Thoracic aorta (tissue), 2 donors: ENCODE data around the gene IDI1. TPM values are rescaled to one million over a fixed set of nuclear protein-coding genes. Genes with fewer than 3 reads are reported as not detected.
"Not testable (repeated sequence)": the region's sequence is repeated elsewhere in the genome, so short reads cannot be mapped to it uniquely, and the experiment has no call there.

ENCODE experiments used
- ATAC-seq: fragments of 150-250 bp; one replicate; pipeline ENCODE4 v1.8.0; 2017; ENCODE audit warnings: low read depth; ENCODE audit not compliant: insufficient number of reproducible peaks, low FRiP score
- DNase-seq: peaks from one replicate; pipeline ENCODE4 v3.0.0-alpha.2; 2020; ENCODE audit warnings: low spot score
- H3K27ac ChIP-seq, 2 donors: fragments of 200-600 bp; sonication (generic); 1 replicate in 1 of 2; 2 replicates in 1 of 2; pipeline ENCODE4 v1.5.1; 2016; ENCODE audit warnings: mild to moderate bottlenecking in 2 of 2, moderate library complexity in 2 of 2
- H3K27me3 ChIP-seq: fragments of 200-600 bp; sonication (generic); replicated peaks from 2 replicates; pipeline ENCODE4 v1.6.0; 2016; ENCODE audit warnings: mild to moderate bottlenecking; ENCODE audit not compliant: insufficient read depth
- H3K36me3 ChIP-seq: fragments of 200-600 bp; sonication (generic); one replicate; pipeline ENCODE4 v1.5.1; 2016
- H3K4me1 ChIP-seq, 2 donors: fragments of 200-600 bp; sonication (generic); 1 replicate in 1 of 2; 2 replicates in 1 of 2; pipeline versions ENCODE4 v1.5.1 to v1.6.0; 2016; ENCODE audit warnings: low read depth in 2 of 2, mild to moderate bottlenecking in 1 of 2; ENCODE audit not compliant: control insufficient read depth in 1 of 2
- H3K4me3 ChIP-seq: fragments of 200-600 bp; sonication (generic); 2 replicates; pipeline ENCODE4 v1.5.1; 2016; ENCODE audit warnings: mild to moderate bottlenecking
- H3K9me3 ChIP-seq: fragments of 200-600 bp; sonication (generic); 2 replicates; pipeline ENCODE4 v1.5.1; 2016
- CTCF ChIP-seq: fragments of 200-600 bp; sonication (generic); IDR thresholded peaks from one replicate; pipeline ENCODE4 v1.5.1; 2019; ENCODE audit warnings: antibody characterized with exemption
- total RNA-seq, 2 donors: library from RNA; depleted of rRNA; stranded (reverse); fragments of >200 nt; gene quantifications; one replicate each; pipeline versions ENCODE4 v1.1.0 to v1.2.3, GENCODE V29; 2016

IDI1 gene
- total RNA-seq, 2 donors from 2014 or later = 19.2 to 26.7 TPM

DNA sequence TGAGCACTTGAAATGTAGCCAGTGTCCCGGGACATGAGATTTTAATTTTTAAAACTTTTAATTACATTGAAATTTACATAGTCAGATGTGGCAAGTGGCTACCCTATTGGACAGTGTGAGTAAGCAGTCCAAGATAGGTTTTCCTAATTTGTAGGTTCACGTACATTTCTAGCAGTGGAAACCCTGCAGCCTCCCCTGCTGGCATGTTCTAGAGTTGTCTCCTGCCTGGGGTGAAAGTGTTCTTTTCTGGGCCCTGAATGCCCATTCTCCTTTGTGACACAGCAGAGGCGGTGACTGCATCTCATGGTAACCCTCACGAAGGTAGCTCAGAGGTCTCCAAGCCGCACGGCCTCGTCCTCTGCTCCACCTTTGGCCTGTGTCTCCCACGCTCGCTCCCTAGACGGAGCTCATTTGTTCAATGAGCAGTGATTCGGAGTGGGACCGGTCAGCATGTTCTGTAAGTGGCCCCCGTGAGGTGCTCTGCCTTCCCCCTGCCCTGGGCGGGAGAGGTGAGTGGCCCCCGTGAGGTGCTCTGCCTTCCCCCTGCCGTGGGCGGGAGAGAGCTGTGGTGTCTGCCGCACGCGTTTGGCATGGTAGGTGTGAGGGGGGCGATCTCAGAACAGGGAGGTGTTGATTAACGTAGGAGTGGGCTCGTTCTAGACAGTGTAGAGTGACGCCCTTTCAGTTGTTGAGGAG lies 25.3 kb upstream of the IDI1 start:
- Histone ChIP-seq H3K4me1 (no peaks in the 10 kb centered on the region), H3K27ac (no peak overlapping the region), H3K9me3 (no peaks in the 10 kb centered on the region), H3K4me3 (no peak overlapping the region), H3K27me3 (no peaks in the 10 kb centered on the region), H3K36me3 (peaks cover 12% of the 10 kb centered on the region)
- ATAC-seq (no peak), DNase-seq (no peak)
- no peak for TF ChIP-seq CTCF

DNA sequence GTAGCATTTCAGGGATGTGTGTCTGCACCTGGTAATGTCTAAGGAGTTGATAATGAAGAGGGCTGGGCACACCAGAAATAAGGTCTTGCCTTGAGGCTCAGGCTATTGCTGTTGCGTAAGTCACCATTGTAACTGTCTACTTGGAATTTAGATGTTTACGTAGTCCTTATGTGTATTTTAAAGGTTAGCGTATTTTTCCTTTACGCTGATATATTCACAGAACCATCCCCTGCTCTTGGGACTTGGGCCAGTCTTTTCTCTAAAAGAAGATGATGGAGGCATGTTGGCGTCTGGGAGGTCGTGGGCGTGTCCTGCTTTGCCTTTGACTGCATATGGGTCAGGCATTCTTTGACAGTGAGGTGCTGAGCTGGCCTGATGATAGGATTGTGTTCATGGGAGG lies 22.0 kb upstream of the IDI1 start:
- no peak for DNase-seq
- Histone ChIP-seq H3K4me3 (no peak overlapping the region), H3K27me3 (no peaks in the 10 kb centered on the region), H3K27ac (no peak overlapping the region), H3K4me1 (no peaks in the 10 kb centered on the region), H3K36me3 (peaks cover 8% of the 10 kb centered on the region), H3K9me3 (no peaks in the 10 kb centered on the region)
- no peak for ATAC-seq
- TF ChIP-seq CTCF = no peak

DNA sequence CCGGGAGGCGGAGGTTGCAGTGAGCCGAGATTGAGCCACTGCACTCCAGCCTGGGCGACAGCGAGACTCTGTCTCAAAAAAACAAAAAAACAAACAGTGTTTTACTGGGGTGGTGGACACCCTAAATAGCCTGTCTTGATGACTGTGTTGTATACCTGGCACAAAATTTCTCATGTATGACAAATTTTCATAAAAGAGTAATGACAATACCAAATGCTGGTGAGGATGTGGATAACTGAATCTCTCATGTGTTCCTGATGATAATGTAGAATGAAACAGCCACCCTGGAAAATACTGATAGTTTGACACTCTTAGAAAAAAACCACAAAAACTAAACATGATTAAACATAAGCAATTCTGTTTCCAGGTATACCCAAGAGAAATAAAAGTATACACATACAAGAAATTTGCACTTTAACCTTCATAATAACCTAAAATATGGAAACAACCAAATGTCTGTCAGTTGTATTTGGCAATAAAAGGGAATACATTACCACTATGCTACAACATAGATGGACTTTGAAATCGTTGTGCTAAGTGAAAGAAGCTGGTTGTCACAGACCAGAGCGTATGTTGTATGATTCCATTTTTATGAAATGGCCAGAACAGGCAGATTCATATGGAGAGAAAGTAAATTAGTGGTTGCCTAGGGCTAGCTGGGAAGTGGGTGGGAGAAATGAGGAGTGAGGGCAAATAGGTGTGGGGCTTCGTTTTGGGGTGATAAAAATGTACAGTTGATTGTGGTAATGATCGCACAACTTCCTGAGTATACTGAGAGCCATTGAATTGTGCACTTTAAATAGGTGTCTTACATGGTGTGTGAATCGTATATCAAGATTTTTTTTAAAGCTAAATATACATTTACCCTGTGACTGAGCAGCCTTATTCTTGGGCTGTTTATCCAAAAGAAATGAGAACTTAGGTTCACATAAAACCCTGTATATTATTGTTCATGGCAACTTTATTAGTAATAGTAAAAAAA lies 19.8 kb upstream of the IDI1 start:
- H3K36me3 ChIP-seq = peaks cover 8% of the 10 kb centered on the region
- no peaks in the 10 kb centered on the region for H3K27me3 ChIP-seq
- DNase-seq = no peak
- H3K4me3 ChIP-seq = no peak overlapping the region
- no peak overlapping the region for H3K27ac ChIP-seq
- H3K9me3 ChIP-seq = no peaks in the 10 kb centered on the region
- no peak for ATAC-seq
- TF ChIP-seq CTCF = no peak
- H3K4me1 ChIP-seq = no peaks in the 10 kb centered on the region

- not testable (repeated sequence) for H3K27ac ChIP-seq, H3K4me3 ChIP-seq, ATAC-seq, H3K4me1 ChIP-seq, H3K27me3 ChIP-seq, H3K36me3 ChIP-seq, H3K9me3 ChIP-seq, DNase-seq
Observed at GRCh38 chr10:1066734-1067133, 17.8 kb upstream of the IDI1 start.

- TF ChIP-seq CTCF = no peak
- Histone ChIP-seq H3K9me3 (no peaks in the 10 kb centered on the region), H3K27me3 (no peaks in the 10 kb centered on the region), H3K27ac (no peak overlapping the region), H3K4me1 (peaks cover 0 to 4% of the 10 kb centered on the region in 2 donors), H3K4me3 (no peak overlapping the region), H3K36me3 (no peaks in the 10 kb centered on the region)
- DNase-seq (no peak), ATAC-seq (no peak)
Observed at GRCh38 chr10:1064964-1065247, 16.0 kb upstream of the IDI1 start.
